HL-60 (cell line): ENCODE data around the gene LRRC39.
"Not testable (repeated sequence)": the region's sequence is repeated elsewhere in the genome, so short reads cannot be mapped to it uniquely, and the experiment has no call there.

ENCODE experiments used
- DNase-seq, 2 experiments: peaks; one replicate each; pipeline ENCODE4 v3.0.0-alpha.2; 2010 to 2020; ENCODE audit warnings: low read depth in 1 of 2, low spot score in 1 of 2
- H3K27ac ChIP-seq: fragments of 250-450 bp; sonication (Bioruptor Pico); replicated peaks from 2 replicates; pipeline ENCODE4 v1.5.1; 2020; ENCODE audit warnings: mild to moderate bottlenecking, moderate library complexity
- H3K27me3 ChIP-seq: fragments of 250-450 bp; sonication (Bioruptor Pico); 2 replicates; pipeline ENCODE4 v1.5.1; 2021; ENCODE audit warnings: mild to moderate bottlenecking, moderate library complexity; ENCODE audit not compliant: insufficient read depth, poor library complexity, severe bottlenecking
- H3K4me3 ChIP-seq: replicated peaks from 2 replicates; pipeline ENCODE4 v1.5.1; 2011; ENCODE audit warnings: mild to moderate bottlenecking, control low read depth, low read length; ENCODE audit not compliant: insufficient read depth
- CTCF ChIP-seq: IDR thresholded peaks from one replicate; pipeline ENCODE4 v1.5.1; 2011; ENCODE audit warnings: low read length, control low read depth, inconsistent platforms; ENCODE audit not compliant: insufficient read depth
- GABPA ChIP-seq: IDR thresholded peaks from 2 replicates; pipeline ENCODE4 v1.6.1; 2012; ENCODE audit warnings: low read depth
- POLR2AphosphoS5 ChIP-seq: IDR thresholded peaks from 2 replicates; pipeline ENCODE4 v1.6.1; 2012; ENCODE audit warnings: low read depth
- SPI1 ChIP-seq: IDR thresholded peaks from 2 replicates; pipeline ENCODE4 v1.6.1; 2012; ENCODE audit warnings: low read depth, mild to moderate bottlenecking, borderline replicate concordance
- TF ChIP-seq, protein P1 (sequence below): IDR thresholded peaks from 2 replicates; pipeline ENCODE4 v1.6.1; 2012; ENCODE audit warnings: low read depth; ENCODE audit not compliant: insufficient replicate concordance

LRRC39 gene

GRCh38 chr1:100206301-100206700 lies 28.2 kb upstream of the LRRC39 start:
- TF ChIP-seq POLR2AphosphoS5, result no peak
- no peak for TF ChIP-seq GABPA
- TF ChIP-seq CTCF, result no peak
- TF ChIP-seq, protein P1, sequence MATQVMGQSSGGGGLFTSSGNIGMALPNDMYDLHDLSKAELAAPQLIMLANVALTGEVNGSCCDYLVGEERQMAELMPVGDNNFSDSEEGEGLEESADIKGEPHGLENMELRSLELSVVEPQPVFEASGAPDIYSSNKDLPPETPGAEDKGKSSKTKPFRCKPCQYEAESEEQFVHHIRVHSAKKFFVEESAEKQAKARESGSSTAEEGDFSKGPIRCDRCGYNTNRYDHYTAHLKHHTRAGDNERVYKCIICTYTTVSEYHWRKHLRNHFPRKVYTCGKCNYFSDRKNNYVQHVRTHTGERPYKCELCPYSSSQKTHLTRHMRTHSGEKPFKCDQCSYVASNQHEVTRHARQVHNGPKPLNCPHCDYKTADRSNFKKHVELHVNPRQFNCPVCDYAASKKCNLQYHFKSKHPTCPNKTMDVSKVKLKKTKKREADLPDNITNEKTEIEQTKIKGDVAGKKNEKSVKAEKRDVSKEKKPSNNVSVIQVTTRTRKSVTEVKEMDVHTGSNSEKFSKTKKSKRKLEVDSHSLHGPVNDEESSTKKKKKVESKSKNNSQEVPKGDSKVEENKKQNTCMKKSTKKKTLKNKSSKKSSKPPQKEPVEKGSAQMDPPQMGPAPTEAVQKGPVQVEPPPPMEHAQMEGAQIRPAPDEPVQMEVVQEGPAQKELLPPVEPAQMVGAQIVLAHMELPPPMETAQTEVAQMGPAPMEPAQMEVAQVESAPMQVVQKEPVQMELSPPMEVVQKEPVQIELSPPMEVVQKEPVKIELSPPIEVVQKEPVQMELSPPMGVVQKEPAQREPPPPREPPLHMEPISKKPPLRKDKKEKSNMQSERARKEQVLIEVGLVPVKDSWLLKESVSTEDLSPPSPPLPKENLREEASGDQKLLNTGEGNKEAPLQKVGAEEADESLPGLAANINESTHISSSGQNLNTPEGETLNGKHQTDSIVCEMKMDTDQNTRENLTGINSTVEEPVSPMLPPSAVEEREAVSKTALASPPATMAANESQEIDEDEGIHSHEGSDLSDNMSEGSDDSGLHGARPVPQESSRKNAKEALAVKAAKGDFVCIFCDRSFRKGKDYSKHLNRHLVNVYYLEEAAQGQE, result no peak
- TF ChIP-seq SPI1, result no peak
- Histone ChIP-seq H3K27ac (no peak overlapping the region), H3K27me3 (no peaks in the 10 kb centered on the region), H3K4me3 (no peak overlapping the region)
- no peak for DNase-seq

DNA sequence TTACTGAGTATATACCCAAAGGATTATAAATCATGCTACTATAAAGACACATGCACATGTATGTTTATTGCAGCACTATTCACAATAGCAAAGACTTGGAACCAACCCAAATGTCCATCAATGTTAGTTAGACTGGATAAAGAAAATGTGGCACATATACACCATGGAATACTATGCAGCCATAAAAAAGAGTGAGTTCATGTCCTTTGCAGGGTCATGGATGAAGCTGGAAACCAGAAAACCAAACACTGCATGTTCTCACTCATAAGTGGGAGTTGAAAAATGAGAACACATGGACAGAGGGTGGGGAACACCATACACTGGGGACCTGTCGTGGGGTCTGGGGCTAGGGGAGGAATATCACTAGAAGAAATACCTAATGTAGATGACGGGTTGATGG lies 27.5 kb upstream of the LRRC39 start:
- DNase-seq, H3K27me3 ChIP-seq, H3K27ac ChIP-seq, H3K4me3 ChIP-seq: not testable (repeated sequence)

GRCh38 chr1:100205103-100205502 lies 27.0 kb upstream of the LRRC39 start:
- not testable (repeated sequence) for DNase-seq, H3K27ac ChIP-seq, H3K27me3 ChIP-seq, H3K4me3 ChIP-seq

DNA sequence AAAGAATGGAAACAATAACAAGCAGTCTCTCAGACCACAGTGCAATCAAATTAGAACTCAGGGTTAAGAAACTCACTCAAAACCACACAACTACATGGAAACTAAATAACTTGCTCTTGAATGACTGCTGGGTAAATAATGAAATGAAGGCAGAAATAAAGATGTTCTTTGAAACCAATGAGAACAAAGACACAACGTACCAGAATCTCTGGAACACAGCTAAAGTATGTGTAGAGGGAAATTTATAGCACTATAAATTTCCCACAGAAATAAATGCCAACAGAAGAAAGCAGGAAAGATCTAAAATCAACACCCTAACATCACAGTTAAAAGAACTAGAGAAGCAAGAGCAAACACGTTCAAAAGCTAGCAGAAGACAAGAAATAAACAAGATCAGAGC lies 24.6 kb upstream of the LRRC39 start:
- not testable (repeated sequence) for DNase-seq, H3K27ac ChIP-seq, H3K27me3 ChIP-seq, H3K4me3 ChIP-seq

GRCh38 chr1:100200060-100200459 lies 22.0 kb upstream of the LRRC39 start:
- not testable (repeated sequence) for H3K27me3 ChIP-seq, H3K4me3 ChIP-seq, DNase-seq, H3K27ac ChIP-seq

GRCh38 chr1:100198596-100198995 lies 20.5 kb upstream of the LRRC39 start:
- no peak for TF ChIP-seq GABPA
- no peak for TF ChIP-seq SPI1
- no peak for TF ChIP-seq CTCF
- TF ChIP-seq POLR2AphosphoS5, result no peak
- TF ChIP-seq, protein P1, result no peak
- DNase-seq, result no peak
- H3K27me3 ChIP-seq, result no peaks in the 10 kb centered on the region
- no peak overlapping the region for H3K27ac ChIP-seq
- H3K4me3 ChIP-seq, result no peak overlapping the region
